DND-41 (cell line): ENCODE data around the gene TMEM242.

Source experiments
- EZH2 ChIP-seq: IDR thresholded peaks from 3 replicates; pipeline ENCODE4 v1.6.1; 2012; ENCODE audit warnings: borderline replicate concordance, low read depth, mild to moderate bottlenecking, moderate library complexity, low read length, inconsistent platforms; ENCODE audit not compliant: severe bottlenecking
- TF ChIP-seq, protein P1 (sequence below): IDR thresholded peaks from 2 replicates; pipeline ENCODE4 v1.5.1; 2012; ENCODE audit warnings: borderline replicate concordance, low read length, moderate library complexity, mild to moderate bottlenecking; ENCODE audit not compliant: poor library complexity, severe bottlenecking; ENCODE audit errors: extremely low read depth

GRCh38 chr6:157270308-157270707 lies 53.0 kb downstream of the TMEM242 start:
- TF ChIP-seq, protein P1, sequence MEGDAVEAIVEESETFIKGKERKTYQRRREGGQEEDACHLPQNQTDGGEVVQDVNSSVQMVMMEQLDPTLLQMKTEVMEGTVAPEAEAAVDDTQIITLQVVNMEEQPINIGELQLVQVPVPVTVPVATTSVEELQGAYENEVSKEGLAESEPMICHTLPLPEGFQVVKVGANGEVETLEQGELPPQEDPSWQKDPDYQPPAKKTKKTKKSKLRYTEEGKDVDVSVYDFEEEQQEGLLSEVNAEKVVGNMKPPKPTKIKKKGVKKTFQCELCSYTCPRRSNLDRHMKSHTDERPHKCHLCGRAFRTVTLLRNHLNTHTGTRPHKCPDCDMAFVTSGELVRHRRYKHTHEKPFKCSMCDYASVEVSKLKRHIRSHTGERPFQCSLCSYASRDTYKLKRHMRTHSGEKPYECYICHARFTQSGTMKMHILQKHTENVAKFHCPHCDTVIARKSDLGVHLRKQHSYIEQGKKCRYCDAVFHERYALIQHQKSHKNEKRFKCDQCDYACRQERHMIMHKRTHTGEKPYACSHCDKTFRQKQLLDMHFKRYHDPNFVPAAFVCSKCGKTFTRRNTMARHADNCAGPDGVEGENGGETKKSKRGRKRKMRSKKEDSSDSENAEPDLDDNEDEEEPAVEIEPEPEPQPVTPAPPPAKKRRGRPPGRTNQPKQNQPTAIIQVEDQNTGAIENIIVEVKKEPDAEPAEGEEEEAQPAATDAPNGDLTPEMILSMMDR: no peak
- TF ChIP-seq EZH2: no peak
